GM23338 (cell line): ENCODE results near the gene YTHDF1. TPM values are rescaled to one million over a fixed set of nuclear protein-coding genes. Genes with fewer than 3 reads are reported as not detected.

ENCODE experiments used
- ATAC-seq: fragments of 200-7000 bp; cut with Tn5 transposase; 3 replicates; pipeline ENCODE4 v1.9.1; 2020
- DNase-seq: peaks from one replicate; pipeline ENCODE4 v3.0.0-alpha.2; 2015; ENCODE audit warnings: low spot score
- H2AFZ ChIP-seq: fragments of 200-600 bp; sonication (generic); 2 replicates; pipeline ENCODE4 v1.8.0; 2016; ENCODE audit warnings: antibody characterized with exemption, mild to moderate bottlenecking, moderate library complexity
- H3F3A ChIP-seq: fragments of 200-600 bp; sonication (generic); replicated peaks from 2 replicates; pipeline ENCODE4 v1.8.0; 2017; ENCODE audit warnings: antibody characterized with exemption, mixed run types, low read depth
- H3K27ac ChIP-seq: fragments of 200-600 bp; sonication (generic); 2 replicates; pipeline ENCODE4 v1.6.1; 2016; ENCODE audit warnings: low read depth
- H3K27me3 ChIP-seq: fragments of 200-600 bp; sonication (generic); 2 replicates; pipeline ENCODE4 v1.8.0; 2016; ENCODE audit warnings: mild to moderate bottlenecking, mixed run types, moderate library complexity; ENCODE audit not compliant: insufficient read depth
- H3K36me3 ChIP-seq: fragments of 200-600 bp; sonication (generic); 2 replicates; pipeline ENCODE4 v1.8.0; 2016; ENCODE audit warnings: mild to moderate bottlenecking; ENCODE audit not compliant: insufficient read depth
- H3K4me1 ChIP-seq: fragments of 200-600 bp; sonication (generic); 2 replicates; pipeline ENCODE4 v1.8.0; 2016; ENCODE audit warnings: mild to moderate bottlenecking, moderate library complexity; ENCODE audit not compliant: insufficient read depth
- H3K4me2 ChIP-seq: fragments of 200-600 bp; sonication (generic); 2 replicates; pipeline ENCODE4 v1.7.1; 2017; ENCODE audit warnings: mixed run types
- H3K4me3 ChIP-seq: fragments of 200-600 bp; sonication (generic); 2 replicates; pipeline ENCODE4 v1.6.1; 2016; ENCODE audit warnings: mixed run types
- H3K79me2 ChIP-seq: fragments of 200-600 bp; sonication (generic); replicated peaks from 2 replicates; pipeline ENCODE4 v1.8.0; 2017; ENCODE audit warnings: mild to moderate bottlenecking; ENCODE audit not compliant: insufficient read depth
- H3K9me2 ChIP-seq: fragments of 200-600 bp; sonication (generic); 2 replicates; pipeline ENCODE4 v1.8.0; 2017; ENCODE audit not compliant: insufficient read depth
- H4K20me1 ChIP-seq: fragments of 200-600 bp; sonication (generic); replicated peaks from 2 replicates; pipeline ENCODE4 v1.8.0; 2017; ENCODE audit warnings: mild to moderate bottlenecking; ENCODE audit not compliant: insufficient read depth
- H3K27ac Mint-ChIP-seq: 2 replicates; pipeline ENCODE4 v1.8.0; 2020; ENCODE audit warnings: inconsistent platforms, mild to moderate bottlenecking, moderate library complexity, mixed read lengths
- H3K27me3 Mint-ChIP-seq: 3 replicates; pipeline ENCODE4 v1.8.0; 2022; ENCODE audit warnings: low read depth, mild to moderate bottlenecking, moderate library complexity, mixed read lengths, inconsistent platforms; ENCODE audit not compliant: insufficient read depth, poor library complexity
- H3K36me3 Mint-ChIP-seq: 3 replicates; pipeline ENCODE4 v1.8.0; 2021; ENCODE audit warnings: low read depth, mild to moderate bottlenecking, inconsistent platforms, moderate library complexity, mixed read lengths
- H3K4me1 Mint-ChIP-seq: 3 replicates; pipeline ENCODE4 v1.8.0; 2020; ENCODE audit warnings: mild to moderate bottlenecking, inconsistent platforms, mixed read lengths
- H3K4me3 Mint-ChIP-seq: 3 replicates; pipeline ENCODE4 v1.8.0; 2021; ENCODE audit warnings: moderate library complexity, mild to moderate bottlenecking, inconsistent platforms, mixed read lengths
- H3K9me3 Mint-ChIP-seq: 3 replicates; pipeline ENCODE4 v1.8.0; 2020; ENCODE audit warnings: moderate library complexity, mild to moderate bottlenecking, inconsistent platforms, mixed read lengths
- CREB1 ChIP-seq: fragments of 250-450 bp; sonication (Bioruptor Pico); IDR thresholded peaks from 2 replicates; pipeline ENCODE4 v1.5.0; 2020; ENCODE audit warnings: low read depth, mild to moderate bottlenecking, moderate library complexity
- CTCF ChIP-seq, 2 experiments: fragments of 200-600 bp in 1 of 2; sonication (generic) in 1 of 2; conservative IDR thresholded peaks; 2 replicates each; pipeline versions ENCODE4 v1.5.1 to v1.6.1; 2016 to 2017; ENCODE audit warnings: antibody characterized with exemption in 2 of 2, low read depth in 2 of 2, mild to moderate bottlenecking in 2 of 2, moderate library complexity in 1 of 2
- ETS1 ChIP-seq: IDR thresholded peaks from 2 replicates; pipeline ENCODE4 v1.6.1; 2016; ENCODE audit warnings: antibody characterized with exemption
- EZH2 ChIP-seq: fragments of 200-600 bp; sonication (generic); IDR thresholded peaks from one replicate; pipeline ENCODE4 v1.8.0; 2017; ENCODE audit warnings: antibody characterized with exemption, mild to moderate bottlenecking, low read depth; ENCODE audit not compliant: unreplicated experiment
- EZH2phosphoT487 ChIP-seq: fragments of 200-600 bp; sonication (generic); IDR thresholded peaks from one replicate; pipeline ENCODE4 v1.8.1; 2018; ENCODE audit warnings: antibody characterized with exemption; ENCODE audit not compliant: unreplicated experiment
- JUNB ChIP-seq: IDR thresholded peaks from one replicate; pipeline ENCODE4 v1.6.1; 2016; ENCODE audit warnings: antibody characterized with exemption; ENCODE audit not compliant: unreplicated experiment
- NANOG ChIP-seq: IDR thresholded peaks from 2 replicates; pipeline ENCODE4 v1.6.1; 2016; ENCODE audit warnings: antibody characterized with exemption, borderline replicate concordance
- POLR2AphosphoS5 ChIP-seq: IDR thresholded peaks from 2 replicates; pipeline ENCODE4 v1.6.1; 2016; ENCODE audit warnings: antibody characterized with exemption, low read depth
- REST ChIP-seq: IDR thresholded peaks from one replicate; pipeline ENCODE4 v1.6.1; 2018; ENCODE audit warnings: antibody characterized with exemption; ENCODE audit not compliant: unreplicated experiment
- STAT1 ChIP-seq: IDR thresholded peaks from one replicate; pipeline ENCODE4 v1.6.1; 2016; ENCODE audit warnings: antibody characterized with exemption; ENCODE audit not compliant: unreplicated experiment
- ZNF114 ChIP-seq: fragments of 250-450 bp; sonication (Bioruptor Pico); IDR thresholded peaks from 2 replicates; pipeline ENCODE4 v1.5.0; 2020; ENCODE audit warnings: mild to moderate bottlenecking, moderate library complexity
- ZNF331 ChIP-seq: fragments of 250-450 bp; sonication (Bioruptor Pico); IDR thresholded peaks from 2 replicates; pipeline ENCODE4 v1.5.0; 2020; ENCODE audit warnings: low read depth, mild to moderate bottlenecking, moderate library complexity
- ZNF462 ChIP-seq: fragments of 250-450 bp; sonication (Bioruptor Pico); IDR thresholded peaks from 2 replicates; pipeline ENCODE4 v1.5.0; 2020; ENCODE audit warnings: mild to moderate bottlenecking, moderate library complexity
- polyA plus RNA-seq: library from polyadenylated mRNA; unstranded; fragments of >200 nt; fragmentation: Nextera tagmentation; extraction: Ambion mirVana; gene quantifications from 2 replicates; pipeline ENCODE4 v1.2.1, GENCODE V29; 2016
- total RNA-seq: library from RNA; depleted of rRNA; stranded (reverse); fragments of >200 nt; shearing (Covaris generic); gene quantifications from 2 replicates; pipeline ENCODE4 v1.2.3, GENCODE V29; 2014

Gene YTHDF1
- total and polyA plus RNA-seq, 2 experiments from 2014 or later, result 30.9 to 64.3 TPM

- no peak overlapping the region for H3K4me2 ChIP-seq
- no peaks in the 10 kb centered on the region for H3F3A ChIP-seq
- peaks cover 3% of the 10 kb centered on the region; the same call in 1 of the 3 replicates for H3K4me1 Mint-ChIP-seq
- no peaks in the 10 kb centered on the region for H3K79me2 ChIP-seq
- no peaks in the 10 kb centered on the region for H3K9me2 ChIP-seq
- no peaks in the 10 kb centered on the region for H3K9me3 Mint-ChIP-seq
- no peaks in the 10 kb centered on the region for H3K36me3 Mint-ChIP-seq
- no peaks in the 10 kb centered on the region for H3K4me1 ChIP-seq
- no peak overlapping the region for H3K27ac ChIP-seq
- no peak for DNase-seq
- TF ChIP-seq POLR2AphosphoS5, result no peak
- TF ChIP-seq ZNF462 (CRISPR knock-in tag), result no peak
- no peak for TF ChIP-seq REST
- TF ChIP-seq ZNF114 (CRISPR knock-in tag), result no peak
- no peak for TF ChIP-seq CTCF (conservative IDR thresholded peaks at IDR 0.05; ENCODE audit: low read depth in 2 of 2)
- TF ChIP-seq CREB1 (CRISPR knock-in tag), result no peak
- no peak for TF ChIP-seq ETS1
- TF ChIP-seq ZNF331 (CRISPR knock-in tag), result no peak
- no peak for TF ChIP-seq JUNB
- no peak for TF ChIP-seq STAT1
- no peak for TF ChIP-seq EZH2phosphoT487
- TF ChIP-seq EZH2, result no peak
- no peak for TF ChIP-seq NANOG
- no peaks in the 10 kb centered on the region for H4K20me1 ChIP-seq
- H3K27me3 Mint-ChIP-seq, result peaks cover 7% of the 10 kb centered on the region
- H3K27me3 ChIP-seq, result no peaks in the 10 kb centered on the region
- H3K36me3 ChIP-seq, result no peaks in the 10 kb centered on the region
- H3K4me3 ChIP-seq, result no peak overlapping the region
- H3K27ac Mint-ChIP-seq, result no peak overlapping the region
- H3K4me3 Mint-ChIP-seq, result no peak overlapping the region
- H2AFZ ChIP-seq, result no peak overlapping the region
- no peak for ATAC-seq
Observed at GRCh38 chr20:63156221-63156671, 59.7 kb downstream of the YTHDF1 start.
